Subcutaneous abdominal adipose tissue (tissue), 5 donors: Measurements from ENCODE around the gene MYL11.

Experiments
- H3K27ac ChIP-seq: one replicate; pipeline ENCODE4 v1.7.0; 2013; ENCODE audit warnings: low read depth, mild to moderate bottlenecking, inconsistent platforms, low read length, moderate library complexity
- H3K27me3 ChIP-seq, 5 donors: one replicate each; pipeline ENCODE4 v1.7.0; 2013; ENCODE audit warnings: low read length in 5 of 5, inconsistent platforms in 1 of 5; ENCODE audit not compliant: control insufficient read depth in 5 of 5, insufficient read depth in 4 of 5
- H3K36me3 ChIP-seq, 5 donors: one replicate each; pipeline ENCODE4 v1.7.0; 2013; ENCODE audit warnings: low read length in 5 of 5; ENCODE audit not compliant: control insufficient read depth in 5 of 5, insufficient read depth in 5 of 5
- H3K4me1 ChIP-seq, 5 donors: one replicate each; pipeline ENCODE4 v1.7.0; 2013; ENCODE audit warnings: low read length in 5 of 5, mild to moderate bottlenecking in 3 of 5, moderate library complexity in 1 of 5; ENCODE audit not compliant: control insufficient read depth in 5 of 5, insufficient read depth in 5 of 5
- H3K4me3 ChIP-seq, 5 donors: one replicate each; pipeline ENCODE4 v1.7.0; 2013; ENCODE audit warnings: low read length in 5 of 5, low read depth in 1 of 5
- H3K9ac ChIP-seq, 5 donors: one replicate each; pipeline ENCODE4 v1.7.0; 2013; ENCODE audit warnings: low read length in 5 of 5, mild to moderate bottlenecking in 4 of 5, moderate library complexity in 3 of 5
- H3K9me3 ChIP-seq, 5 donors: one replicate each; pipeline ENCODE4 v1.7.0; 2013; ENCODE audit warnings: low read length in 5 of 5; ENCODE audit not compliant: control insufficient read depth in 5 of 5
- donor health status: healthy.
- donor health status: healthy.
- donor health status: healthy.
- donor health status: healthy.
- donor health status: healthy.

The MYL11 gene

GRCh38 chr16:30353438-30354129 is 21.0 kb upstream of the MYL11 start:
- Histone ChIP-seq H3K9ac (peak overlapping the region in 4 of 5 donors; percentile 77 to 95 (median 88)), H3K27me3 (peaks cover 0 to 8% (median 0%) of the 10 kb centered on the region in 5 donors), H3K9me3 (no peaks in the 10 kb centered on the region), H3K27ac (peak overlapping the region; percentile 97), H3K36me3 (peaks cover 0 to 60% (median 46%) of the 10 kb centered on the region in 5 donors), H3K4me3 (peak overlapping the region in 1 of 5 donors; percentile 88), H3K4me1 (peaks cover 14 to 62% (median 51%) of the 10 kb centered on the region in 5 donors)

GRCh38 chr16:30354423-30355143 is 20.0 kb upstream of the MYL11 start:
- peaks cover 14 to 62% (median 51%) of the 10 kb centered on the region in 5 donors for H3K4me1 ChIP-seq
- H3K27me3 ChIP-seq: peaks cover 0 to 8% (median 0%) of the 10 kb centered on the region in 5 donors
- peak overlapping the region; percentile 87 to 98 (median 92) for H3K4me3 ChIP-seq
- H3K9me3 ChIP-seq: no peaks in the 10 kb centered on the region
- H3K36me3 ChIP-seq: peaks cover 0 to 70% (median 56%) of the 10 kb centered on the region in 5 donors
- H3K9ac ChIP-seq: peak overlapping the region; percentile 74 to 95 (median 83)
- peak overlapping the region; percentile 97 for H3K27ac ChIP-seq

- Histone ChIP-seq H3K4me3 (peak within 1 kb of the TSS; percentile 87 to 98 (median 92)), H3K9ac (peak within 1 kb of the TSS; percentile 74 to 98 (median 94)), H3K27me3 (peaks cover 0 to 8% (median 0%) of the 10 kb centered on the region in 5 donors), H3K27ac (peak within 1 kb of the TSS; percentile 97), H3K9me3 (no peaks in the 10 kb centered on the region), H3K36me3 (peaks cover 0 to 74% (median 61%) of the 10 kb centered on the region in 5 donors), H3K4me1 (peaks cover 14 to 62% (median 51%) of the 10 kb centered on the region in 5 donors)
These were observed 19.3 kb upstream of the MYL11 start, which contains the start of gene CD2BP2 for GRCh38 chr16:30355144-30355953. CD2BP2 (minus strand) TSS chr16:30355308; CDS start chr16:30354681, 627 bp downstream.

GRCh38 chr16:30355954-30356308 is 18.7 kb upstream of the MYL11 start:
- H3K36me3 ChIP-seq: peaks cover 0 to 73% (median 59%) of the 10 kb centered on the region in 5 donors
- peaks cover 14 to 62% (median 51%) of the 10 kb centered on the region in 5 donors for H3K4me1 ChIP-seq
- peak overlapping the region; percentile 74 to 98 (median 94) for H3K9ac ChIP-seq
- H3K9me3 ChIP-seq: no peaks in the 10 kb centered on the region
- peak overlapping the region; percentile 75 to 96 (median 90) for H3K4me3 ChIP-seq
- peak overlapping the region; percentile 97 for H3K27ac ChIP-seq
- H3K27me3 ChIP-seq: peaks cover 0 to 8% (median 0%) of the 10 kb centered on the region in 5 donors

- Histone ChIP-seq H3K9ac (peak overlapping the region in 3 of 5 donors; percentile 74 to 95 (median 94)), H3K27ac (peak overlapping the region; percentile 97), H3K4me1 (peaks cover 14 to 56% (median 48%) of the 10 kb centered on the region in 5 donors), H3K4me3 (peak overlapping the region in 3 of 5 donors; percentile 90 to 96 (median 92)), H3K36me3 (peaks cover 0 to 71% (median 54%) of the 10 kb centered on the region in 5 donors), H3K9me3 (no peaks in the 10 kb centered on the region), H3K27me3 (peaks cover 0 to 8% (median 0%) of the 10 kb centered on the region in 5 donors)
These were observed 18.1 kb upstream of the MYL11 start for GRCh38 chr16:30356401-30357084.

- peaks cover 10 to 50% (median 42%) of the 10 kb centered on the region in 5 donors for H3K4me1 ChIP-seq
- no peaks in the 10 kb centered on the region for H3K9me3 ChIP-seq
- H3K27me3 ChIP-seq: peaks cover 0 to 5% (median 0%) of the 10 kb centered on the region in 5 donors
- peaks cover 0 to 65% (median 51%) of the 10 kb centered on the region in 5 donors for H3K36me3 ChIP-seq
- no peak overlapping the region for H3K4me3 ChIP-seq
- H3K27ac ChIP-seq: peak overlapping the region; percentile 97
- H3K9ac ChIP-seq: no peak overlapping the region
These were observed 17.4 kb upstream of the MYL11 start for GRCh38 chr16:30357085-30357714.

GRCh38 chr16:30357715-30358576 is 16.7 kb upstream of the MYL11 start:
- Histone ChIP-seq H3K4me1 (peaks cover 7 to 42% (median 34%) of the 10 kb centered on the region in 5 donors), H3K9me3 (no peaks in the 10 kb centered on the region), H3K27me3 (peaks cover 0 to 4% (median 0%) of the 10 kb centered on the region in 5 donors), H3K36me3 (peaks cover 0 to 58% (median 48%) of the 10 kb centered on the region in 5 donors), H3K27ac (no peak overlapping the region), H3K9ac (no peak overlapping the region), H3K4me3 (no peak overlapping the region)

- H3K36me3 ChIP-seq: peaks cover 0 to 57% (median 49%) of the 10 kb centered on the region in 5 donors
- no peaks in the 10 kb centered on the region for H3K9me3 ChIP-seq
These were observed 16.0 kb upstream of the MYL11 start for GRCh38 chr16:30358577-30358936.

More at GRCh38 chr16:30358577-30358936, 16.0 kb upstream of the MYL11 start:
- H3K4me3 ChIP-seq: no peak overlapping the region
- H3K27ac ChIP-seq: no peak overlapping the region
- H3K4me1 ChIP-seq: peaks cover 7 to 37% (median 31%) of the 10 kb centered on the region in 5 donors
- H3K9ac ChIP-seq: no peak overlapping the region
- peaks cover 0 to 4% (median 0%) of the 10 kb centered on the region in 5 donors for H3K27me3 ChIP-seq
